AG09319 (cell line): ENCODE results near the gene NUDT8.
"Not testable (repeated sequence)": the region's sequence is repeated elsewhere in the genome, so short reads cannot be mapped to it uniquely, and the experiment has no call there.

ENCODE experiments used
- DNase-seq: peaks from one replicate; pipeline ENCODE4 v3.0.0-alpha.2; 2010; ENCODE audit warnings: low read depth; ENCODE audit errors: extremely low read depth
- CTCF ChIP-seq: IDR thresholded peaks from 2 replicates; pipeline ENCODE4 v1.5.1; 2011; ENCODE audit warnings: low read depth, mild to moderate bottlenecking, inconsistent platforms, low read length, moderate library complexity

The NUDT8 gene

GRCh38 chr11:67605231-67606011, 24.3 kb downstream of the NUDT8 start:
- no peak for TF ChIP-seq CTCF
- no peak for DNase-seq

- TF ChIP-seq CTCF: no peak
- DNase-seq: no peak
Measured at GRCh38 chr11:67604815-67605214, 24.9 kb downstream of the NUDT8 start.

GRCh38 chr11:67604119-67604518, 25.6 kb downstream of the NUDT8 start:
- not testable (repeated sequence) for DNase-seq

GRCh38 chr11:67601098-67601497, 28.6 kb downstream of the NUDT8 start:
- no peak for TF ChIP-seq CTCF
- no peak for DNase-seq

- DNase-seq: no peak
Measured at GRCh38 chr11:67600324-67601029, 29.3 kb downstream of the NUDT8 start.

GRCh38 chr11:67599149-67599548, 30.6 kb downstream of the NUDT8 start:
- TF ChIP-seq CTCF: no peak
- DNase-seq: no peak

More at GRCh38 chr11:67600324-67601029, 29.3 kb downstream of the NUDT8 start:
- no peak for TF ChIP-seq CTCF

GRCh38 chr11:67597963-67598362, 31.8 kb downstream of the NUDT8 start:
- not testable (repeated sequence) for DNase-seq

- DNase-seq: not testable (repeated sequence)
Measured at GRCh38 chr11:67597458-67597857, 32.3 kb downstream of the NUDT8 start.
